ENCODE data around the gene SRGAP3.

The SRGAP3 gene

DNA sequence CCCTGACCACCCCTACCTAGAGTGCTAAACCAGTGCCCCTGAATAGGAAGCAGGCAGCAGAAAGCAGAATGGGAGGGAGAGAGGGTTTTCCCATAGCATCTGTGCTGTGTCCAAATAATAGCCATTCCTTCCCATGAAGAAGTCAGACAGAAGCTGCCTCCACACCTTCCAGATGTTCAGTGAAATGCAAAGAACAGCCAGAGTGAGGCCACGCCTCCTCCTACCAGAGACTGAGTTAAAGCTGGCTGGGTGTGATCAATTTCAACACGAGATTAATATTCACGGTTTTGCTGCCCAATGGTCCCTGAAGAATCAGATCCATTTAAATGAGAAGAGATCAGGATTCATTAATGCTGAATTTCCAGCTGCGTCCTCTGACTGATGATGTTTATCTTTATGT, 111.8 kb downstream of the SRGAP3 start:
- no peak for DNase-seq

DNA sequence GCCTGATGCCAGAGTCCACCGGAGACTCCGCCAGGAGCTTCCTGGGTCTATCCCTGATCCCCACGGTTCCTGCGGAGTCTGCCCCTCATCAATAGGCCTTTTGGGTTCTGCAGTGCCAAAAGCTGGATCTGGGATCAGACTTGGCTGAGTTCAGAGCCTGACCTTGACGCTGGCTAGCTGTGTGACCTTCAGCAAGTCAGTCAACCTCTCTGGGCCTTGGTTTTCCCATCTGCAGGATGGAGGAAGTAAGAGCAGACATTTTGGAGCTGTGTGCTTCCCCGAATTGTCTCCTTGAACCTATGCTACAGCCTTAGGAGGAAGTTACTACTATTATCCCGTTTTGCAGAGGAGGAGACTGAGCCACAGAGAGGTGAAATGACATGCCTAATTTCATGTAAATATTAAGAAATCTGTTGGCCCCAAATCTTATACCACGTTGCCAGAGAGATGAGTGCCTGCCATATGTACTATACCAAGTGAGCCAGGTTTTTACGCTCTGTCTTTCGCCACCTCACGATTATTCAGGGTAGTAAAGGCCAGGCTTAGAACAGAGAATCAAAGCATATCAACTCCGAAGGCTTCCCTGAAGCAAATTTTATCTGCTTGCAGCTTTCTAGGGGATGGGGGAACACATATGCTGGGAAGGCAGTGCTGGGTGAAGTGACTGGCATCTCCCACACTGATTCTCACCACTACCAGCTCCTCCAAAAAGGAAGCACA, 112.5 kb downstream of the SRGAP3 start:
- DNase-seq = no peak

DNA sequence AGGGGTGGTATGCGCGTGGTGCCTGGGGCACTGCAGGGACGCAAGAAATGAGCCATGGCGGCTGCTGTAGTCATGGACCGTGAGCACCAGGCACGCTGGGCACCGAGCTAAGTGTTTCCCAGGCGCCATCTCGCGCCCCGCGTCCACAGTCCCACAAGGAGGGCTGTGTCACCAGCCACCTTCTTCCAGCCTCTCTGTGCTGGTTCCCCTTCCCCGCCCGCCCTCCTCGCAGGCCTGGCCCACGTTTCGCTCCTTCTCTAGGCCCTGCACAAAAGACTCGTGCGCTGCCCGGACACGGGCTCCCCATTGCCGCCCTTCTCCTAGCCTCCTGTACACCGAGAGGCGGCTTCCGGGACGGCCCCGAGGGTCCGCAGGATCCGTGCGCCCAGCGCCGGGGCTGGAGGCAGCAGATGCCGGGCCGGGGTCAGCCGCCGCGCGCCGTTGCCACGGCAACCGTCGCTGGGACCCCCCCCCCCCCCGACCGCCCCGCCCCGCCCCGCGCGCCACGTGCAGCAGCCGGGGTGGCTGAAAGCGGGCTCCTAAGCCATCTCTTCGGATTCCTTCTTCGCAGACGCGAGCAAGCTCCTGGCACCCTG, 113.4 kb downstream of the SRGAP3 start:
- DNase-seq = no peak

DNA sequence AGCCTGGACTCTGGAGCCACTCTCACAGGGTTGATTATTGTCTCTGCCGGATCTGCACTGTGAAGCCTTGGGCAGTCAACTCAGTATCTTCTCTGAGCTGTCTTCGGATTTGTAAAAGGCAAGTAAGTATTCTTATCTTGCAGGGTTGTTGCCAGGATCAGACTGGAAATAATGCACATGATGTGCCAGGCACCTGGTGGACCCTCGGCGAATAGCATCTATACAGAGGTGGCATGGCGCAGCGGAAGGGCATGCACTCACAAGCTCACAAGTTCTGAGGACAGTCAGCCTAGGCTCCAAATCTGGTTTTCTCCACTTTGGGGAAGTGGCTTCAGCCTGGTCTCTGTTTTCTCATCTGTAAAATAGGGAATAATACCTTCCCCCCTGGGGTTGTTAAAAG, 113.9 kb downstream of the SRGAP3 start:
- no peak for DNase-seq

DNA sequence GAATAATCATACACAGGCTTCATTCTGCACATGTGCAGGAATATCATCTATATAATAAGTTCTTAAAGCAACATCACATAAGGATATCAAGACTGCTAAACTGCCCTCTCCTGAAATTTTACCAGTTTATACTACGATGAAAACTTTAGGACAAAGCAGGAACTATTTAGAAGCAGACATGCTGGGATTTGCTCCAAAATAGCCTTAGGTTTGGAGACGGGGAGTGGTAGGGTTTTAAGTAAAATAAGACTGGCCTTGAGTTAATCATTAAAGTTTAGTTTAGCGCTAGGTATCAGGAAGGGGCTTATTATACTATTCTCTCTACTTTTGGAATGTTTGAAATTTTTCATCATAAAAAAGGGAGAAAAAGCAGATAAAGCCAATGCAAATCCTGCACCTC, 115.8 kb downstream of the SRGAP3 start:
- no peak for DNase-seq

DNA sequence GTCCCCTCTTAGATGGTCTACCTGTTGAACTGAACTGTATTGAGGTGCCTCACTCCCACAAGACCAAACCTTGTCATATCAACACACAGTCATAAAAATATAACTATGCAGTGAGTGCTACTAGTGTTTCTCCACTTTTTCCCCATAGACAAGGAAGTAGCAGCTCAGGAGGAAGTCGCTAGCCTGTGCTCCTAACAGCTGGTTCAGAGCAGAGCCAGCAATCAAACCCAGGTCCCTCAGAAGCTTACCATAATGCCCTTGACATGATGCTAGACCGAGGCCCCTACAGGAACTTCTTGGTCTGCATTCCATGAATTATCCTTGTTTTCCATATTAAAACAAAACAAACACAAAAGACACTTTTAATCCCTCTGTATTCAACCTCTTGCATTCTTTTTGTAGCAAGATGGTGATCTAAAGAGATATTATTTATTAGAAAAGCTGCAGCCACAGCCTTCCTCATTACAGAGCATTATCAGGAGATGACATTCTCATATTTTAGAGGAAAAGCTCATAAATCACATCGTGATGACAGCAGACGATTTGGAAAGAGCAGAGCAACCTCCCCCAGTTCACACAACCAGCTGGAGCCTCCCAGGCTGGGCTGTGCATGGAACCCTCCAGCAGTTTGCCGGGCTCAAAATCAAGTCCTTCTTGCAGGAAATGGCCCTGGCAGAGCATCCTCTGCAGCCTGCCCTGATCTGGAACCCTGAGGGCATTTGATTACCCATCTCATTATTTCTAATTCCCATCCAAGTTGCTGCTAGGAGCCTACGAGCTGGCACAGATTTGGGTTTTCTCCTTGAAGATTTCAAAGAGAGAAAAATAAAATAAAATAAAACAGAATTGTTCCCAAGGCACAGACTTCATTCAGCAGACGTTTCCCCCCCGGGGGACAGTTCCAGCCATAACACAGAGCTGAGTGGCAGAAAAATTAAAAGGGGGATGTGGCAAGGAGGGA, 118.8 kb downstream of the SRGAP3 start:
- no peak for DNase-seq

DNA sequence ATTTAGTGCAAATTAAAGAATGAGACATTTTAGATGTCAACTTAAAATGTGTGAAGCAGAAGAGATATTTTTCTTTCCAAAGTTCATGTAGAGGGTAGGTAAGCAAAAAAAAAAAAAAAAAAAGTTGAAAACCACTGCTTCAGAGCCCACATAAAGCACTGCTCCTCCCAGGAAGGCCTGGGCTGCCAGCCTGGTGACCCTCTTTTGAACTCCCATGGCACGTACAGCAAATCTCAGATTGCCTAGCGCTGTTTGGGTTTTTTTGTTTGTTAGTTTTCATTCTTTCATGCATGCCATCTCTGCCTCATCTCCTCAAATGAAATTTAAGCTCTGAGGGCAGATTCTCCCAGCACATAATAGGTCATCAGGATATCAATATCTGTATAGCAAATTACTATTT, 120.1 kb downstream of the SRGAP3 start:
- DNase-seq = no peak

DNA sequence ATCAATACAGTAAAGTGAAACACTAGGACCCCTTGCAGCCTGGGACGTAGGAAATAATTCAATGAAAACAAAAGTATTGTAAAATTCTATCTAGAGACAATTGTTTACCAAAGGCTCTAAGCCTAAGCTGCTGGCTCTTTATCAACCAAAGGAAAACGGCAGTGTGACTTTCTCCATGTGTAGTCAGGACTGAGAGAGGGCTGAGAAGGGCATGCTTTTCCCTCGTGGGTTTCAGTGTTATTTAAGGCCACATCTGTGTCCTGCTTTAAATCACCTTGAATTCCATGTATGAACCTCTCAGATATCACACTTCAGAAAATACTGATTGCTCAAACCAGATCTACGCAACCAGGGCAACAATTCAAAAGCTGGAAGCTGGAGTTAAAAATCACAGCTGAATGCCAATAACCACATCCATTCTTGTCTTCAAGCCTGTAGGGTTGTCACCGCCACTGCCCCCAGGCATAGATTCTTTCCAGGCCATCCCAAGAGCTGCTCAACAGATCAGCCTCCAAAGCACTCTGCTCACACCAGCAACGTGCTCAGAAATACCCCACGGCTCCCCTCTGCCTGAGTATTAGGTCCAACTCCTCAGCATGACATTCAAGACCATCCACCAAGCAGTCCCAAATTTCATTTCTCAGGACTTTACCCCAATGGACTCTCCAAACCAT, 124.0 kb downstream of the SRGAP3 start:
- DNase-seq = no peak

DNA sequence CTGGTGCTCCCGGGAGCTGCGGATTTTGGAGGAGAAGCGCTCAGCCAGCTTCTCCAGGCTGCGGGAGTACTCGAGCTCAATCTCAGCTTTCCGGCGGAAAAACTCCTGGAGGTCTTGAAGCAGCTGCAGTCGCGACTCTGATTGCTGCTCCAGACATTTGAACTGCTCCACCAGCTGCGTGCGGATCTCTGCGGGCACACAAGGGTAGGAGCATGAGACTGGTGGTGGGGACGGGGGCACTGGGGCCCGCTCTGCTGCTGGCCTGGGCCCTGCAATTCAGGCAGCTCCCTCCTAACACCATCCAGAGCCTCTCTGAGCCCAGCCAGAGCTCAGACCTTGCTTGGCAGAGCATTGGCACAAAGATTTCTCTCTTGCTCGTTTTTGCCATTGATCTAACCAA, 124.7 kb downstream of the SRGAP3 start:
- DNase-seq = no peak

DNA sequence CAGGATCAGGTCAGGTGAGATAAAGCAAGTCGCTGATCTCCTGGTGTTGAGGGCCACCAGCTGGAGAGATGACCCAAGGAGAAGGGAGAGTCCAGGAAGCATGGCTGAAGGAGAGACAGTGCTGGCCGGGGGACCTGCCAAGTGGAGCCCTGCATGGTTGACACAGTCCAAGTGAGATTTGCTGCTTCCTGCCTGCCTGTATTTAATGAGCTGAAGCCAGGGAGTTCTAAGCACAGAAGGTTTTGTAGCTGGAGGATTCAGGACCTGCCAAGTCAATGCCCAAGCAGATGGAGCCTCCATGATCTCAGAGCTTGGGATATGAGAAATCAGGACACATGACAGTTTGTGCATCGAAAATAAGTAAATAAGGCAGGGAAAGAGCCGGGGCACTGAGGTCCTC, 125.6 kb downstream of the SRGAP3 start:
- DNase-seq = no peak

DNA sequence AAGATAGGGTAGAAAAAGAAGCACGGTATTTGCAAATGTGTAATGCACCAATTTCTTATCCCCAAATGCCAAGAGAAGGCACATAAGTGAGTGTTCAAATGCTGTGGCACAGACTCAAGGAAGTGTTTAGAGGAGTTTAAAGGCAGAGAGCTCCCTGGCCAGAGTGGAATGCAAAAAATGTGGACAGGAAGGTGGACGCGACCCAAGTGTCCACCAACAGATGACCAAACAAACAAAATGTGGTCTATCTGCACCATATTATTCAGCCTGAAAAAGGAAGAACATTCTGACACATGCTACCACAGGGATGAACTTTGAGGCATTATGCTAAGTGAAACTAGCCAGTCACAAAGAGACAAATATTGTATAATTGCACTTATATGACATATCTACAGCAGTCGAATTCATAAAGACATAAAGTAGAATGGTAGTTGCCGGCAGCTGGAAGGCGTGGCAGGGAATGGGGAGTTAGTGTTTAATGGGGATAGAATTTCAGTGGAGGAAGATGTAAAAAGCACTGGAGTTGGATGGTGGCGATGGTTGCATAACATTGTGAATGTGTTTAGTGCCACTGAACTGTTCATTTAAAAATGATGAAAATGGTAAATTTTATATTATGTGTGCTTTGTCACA, 126.6 kb downstream of the SRGAP3 start:
- DNase-seq = no peak

DNA sequence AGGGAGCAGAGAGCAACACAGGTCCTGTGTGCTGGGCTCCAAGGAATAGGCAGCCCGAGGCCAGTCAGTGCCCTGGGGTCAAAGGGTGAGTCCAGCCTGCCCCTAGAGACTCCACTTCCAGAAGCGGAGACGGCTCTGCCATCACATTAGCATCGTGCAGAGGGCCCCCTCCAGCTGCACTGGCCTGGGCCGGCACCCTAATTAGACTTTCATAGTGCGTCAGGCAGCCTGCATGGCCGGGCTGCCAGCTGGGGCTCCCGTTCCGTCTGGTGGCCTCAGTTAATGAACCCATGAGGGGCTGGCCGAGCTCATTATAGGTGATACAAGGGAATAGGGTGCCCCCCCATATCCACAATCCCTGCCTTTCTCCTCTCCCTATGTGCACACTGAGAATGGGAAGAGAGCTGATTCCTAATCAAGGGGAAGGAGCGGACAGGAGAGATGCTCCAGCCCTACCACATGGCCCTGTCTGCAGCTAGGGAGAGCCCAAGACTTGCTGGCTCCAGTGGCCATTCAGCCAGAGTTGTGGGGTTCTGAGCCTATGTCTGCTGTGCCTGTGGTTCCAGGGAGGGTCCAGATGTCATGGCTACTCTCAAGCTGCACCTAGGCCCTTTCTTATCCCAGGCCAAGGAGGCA, 128.0 kb downstream of the SRGAP3 start:
- no peak for DNase-seq

DNA sequence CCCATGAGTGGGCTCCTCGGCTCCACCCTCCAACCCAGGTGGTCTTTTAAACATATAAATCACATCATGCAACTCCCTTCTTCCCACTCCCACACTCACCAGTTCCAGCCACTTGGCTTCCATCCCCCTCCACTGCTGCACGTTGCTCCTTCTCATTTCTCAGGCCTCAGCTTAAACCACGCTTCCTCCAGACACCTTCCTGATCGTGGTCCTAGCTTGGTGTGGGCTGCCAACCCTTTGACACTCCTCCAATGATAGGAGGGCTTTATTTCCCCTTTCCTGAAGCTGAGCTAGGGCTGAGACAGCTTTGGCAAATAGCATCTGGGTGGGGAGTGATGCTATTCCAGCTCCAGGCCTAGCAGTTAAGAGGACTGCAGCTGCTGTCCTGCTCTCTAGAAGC, 130.1 kb downstream of the SRGAP3 start:
- DNase-seq = no peak

DNA sequence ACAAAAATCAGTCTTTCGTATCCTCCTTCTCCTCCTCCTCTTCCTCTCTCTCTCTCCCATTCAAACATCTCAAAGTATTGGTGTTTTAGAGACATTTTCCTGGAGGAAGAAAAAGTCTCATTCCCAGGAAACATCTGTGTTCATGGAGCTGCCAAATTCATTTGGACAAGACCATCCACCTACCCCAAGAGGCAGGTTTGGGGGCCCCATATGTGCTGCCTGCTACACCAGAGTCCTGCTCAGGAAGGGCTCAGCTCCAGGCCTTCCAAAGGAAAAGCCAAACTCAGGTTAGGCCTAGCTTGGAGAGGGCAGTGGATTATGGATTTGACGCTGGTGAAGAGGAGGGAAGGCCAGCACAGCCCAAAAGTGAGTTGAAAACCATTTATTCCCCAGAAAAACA, 131.2 kb downstream of the SRGAP3 start:
- DNase-seq = no peak

DNA sequence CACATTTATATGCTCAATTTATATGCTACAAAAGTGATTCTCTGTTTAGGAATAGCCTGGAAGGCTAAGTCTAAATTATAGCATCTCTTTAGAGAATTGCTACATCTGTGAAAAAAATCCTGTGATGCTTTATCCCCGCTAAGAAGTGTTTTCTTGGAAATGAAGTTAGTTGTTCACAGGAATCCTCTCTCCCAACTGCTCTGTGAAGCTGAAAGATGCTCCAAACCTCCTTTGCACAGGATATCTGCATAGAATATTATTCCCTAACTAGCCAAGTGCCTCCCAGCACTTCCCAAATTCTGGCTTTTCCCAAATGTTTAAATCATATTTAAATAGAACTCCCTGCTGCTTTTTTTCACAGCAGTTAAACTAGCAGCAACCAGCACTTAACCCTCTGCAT, 132.2 kb downstream of the SRGAP3 start:
- no peak for DNase-seq

DNA sequence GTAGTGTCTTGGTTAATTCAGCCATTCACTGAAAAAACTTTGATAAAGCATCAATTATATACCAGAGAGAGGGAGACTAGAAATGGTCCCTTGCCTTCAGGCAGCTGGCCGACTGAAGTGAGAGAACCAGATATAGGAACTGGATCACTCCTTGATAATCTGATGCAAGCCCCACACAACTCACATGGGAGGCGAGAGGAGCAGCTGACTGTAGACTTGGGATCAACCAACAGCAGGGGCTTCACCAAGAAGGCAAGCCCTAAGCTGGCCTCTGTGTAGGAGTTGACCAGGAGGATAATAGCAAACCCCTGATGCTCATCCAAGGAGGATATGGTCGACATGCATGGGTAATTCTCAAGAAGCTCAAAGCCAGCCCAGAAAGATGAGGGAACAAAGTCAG, 133.1 kb downstream of the SRGAP3 start:
- no peak for DNase-seq

DNA sequence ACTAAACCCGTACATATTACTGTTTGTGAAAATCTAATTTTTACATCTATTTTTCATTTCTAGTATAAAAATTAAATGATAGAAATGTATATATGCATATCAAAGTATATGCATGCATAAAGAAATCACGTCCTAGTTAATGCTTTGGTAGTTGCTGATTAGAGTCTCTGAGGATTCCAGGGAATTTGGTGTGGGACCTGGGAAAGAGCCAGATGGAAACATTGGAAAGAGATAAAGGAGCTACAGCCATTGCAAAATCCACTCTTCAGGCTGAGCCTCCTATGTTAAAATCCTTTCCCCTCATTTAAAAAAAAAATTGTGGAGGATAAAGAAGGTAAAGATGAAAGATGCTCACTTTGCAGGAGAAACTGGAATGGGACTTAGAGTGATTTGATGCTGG, 134.1 kb downstream of the SRGAP3 start:
- DNase-seq = no peak

DNA sequence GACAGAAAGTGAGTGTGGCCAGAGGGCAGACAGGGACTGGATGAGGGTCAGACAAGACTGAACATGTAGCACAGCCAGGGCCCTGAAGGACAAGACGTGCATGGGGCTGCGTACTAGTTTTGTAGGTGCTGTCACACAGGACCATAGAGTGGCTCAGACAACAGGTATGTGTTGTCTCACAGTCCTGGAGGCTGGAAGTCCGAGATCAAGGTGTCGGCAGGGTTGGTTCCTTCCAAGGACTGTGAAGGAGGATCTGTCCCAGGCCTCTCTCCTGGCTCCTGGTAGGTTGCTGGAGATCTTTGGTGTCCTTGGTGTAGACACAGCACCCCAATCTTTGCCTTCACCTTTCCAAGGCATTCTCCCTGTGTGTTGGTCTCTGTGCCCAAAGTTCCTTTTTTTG, 136.4 kb downstream of the SRGAP3 start:
- no peak for DNase-seq

DNA sequence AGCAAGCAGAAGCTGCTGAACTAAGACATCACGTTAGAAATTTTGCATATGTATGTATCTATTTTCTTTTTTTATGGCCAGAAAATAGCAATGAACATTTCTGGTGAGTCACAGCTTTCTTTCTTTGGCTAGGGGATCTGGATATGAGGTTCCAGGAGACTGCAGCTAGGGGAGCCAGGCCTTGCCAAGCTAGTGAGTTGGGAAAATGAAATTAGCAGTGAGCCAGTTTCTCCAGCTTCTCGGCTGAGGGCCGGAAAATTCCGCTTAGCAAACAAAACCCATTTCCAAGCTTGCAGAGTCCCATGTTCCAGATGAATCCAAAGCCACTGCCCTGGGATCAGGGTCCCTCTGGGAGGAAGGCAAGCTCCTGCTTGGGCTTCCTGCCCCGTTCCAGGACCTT, 137.6 kb downstream of the SRGAP3 start:
- DNase-seq = no peak

DNA sequence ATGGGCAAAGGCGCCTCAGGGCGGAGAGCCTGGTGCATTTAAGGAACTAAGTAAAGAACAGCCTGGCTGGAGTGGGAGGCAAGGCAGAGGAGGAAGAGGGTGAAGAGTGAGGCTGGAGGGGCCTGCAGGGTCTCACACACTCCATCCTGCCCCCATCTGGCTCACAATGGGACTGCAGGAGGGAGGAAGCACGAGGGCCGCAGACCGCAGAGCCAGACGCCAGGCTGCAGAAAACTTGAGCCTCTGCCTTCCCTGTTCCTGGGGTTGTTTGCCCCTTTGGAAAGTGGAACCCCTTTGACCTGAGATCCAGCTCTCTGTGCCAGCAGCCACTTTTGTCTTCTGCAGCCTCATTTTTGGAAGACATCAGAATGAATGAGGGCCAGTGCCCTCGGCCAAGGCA, 138.0 kb downstream of the SRGAP3 start:
- no peak for DNase-seq

DNA sequence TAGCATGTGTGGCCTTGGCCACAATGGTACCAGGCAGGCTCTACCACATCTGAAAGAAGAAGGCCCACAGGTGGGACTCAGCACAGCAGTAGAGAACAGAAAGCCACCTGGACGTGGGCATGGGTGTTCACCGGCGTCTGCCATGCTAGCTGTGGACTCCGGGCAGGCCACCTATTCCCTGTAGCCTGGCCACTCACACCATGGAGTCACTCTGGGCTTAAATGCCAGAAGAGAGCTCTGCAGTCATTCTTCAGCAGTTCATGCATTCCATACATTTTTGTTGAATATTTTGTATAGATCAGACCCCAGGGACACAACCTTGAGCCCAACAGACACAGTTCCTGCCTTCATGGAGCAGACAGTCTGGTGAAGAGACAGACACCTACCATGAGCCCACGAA, 138.6 kb downstream of the SRGAP3 start:
- no peak for DNase-seq

DNA sequence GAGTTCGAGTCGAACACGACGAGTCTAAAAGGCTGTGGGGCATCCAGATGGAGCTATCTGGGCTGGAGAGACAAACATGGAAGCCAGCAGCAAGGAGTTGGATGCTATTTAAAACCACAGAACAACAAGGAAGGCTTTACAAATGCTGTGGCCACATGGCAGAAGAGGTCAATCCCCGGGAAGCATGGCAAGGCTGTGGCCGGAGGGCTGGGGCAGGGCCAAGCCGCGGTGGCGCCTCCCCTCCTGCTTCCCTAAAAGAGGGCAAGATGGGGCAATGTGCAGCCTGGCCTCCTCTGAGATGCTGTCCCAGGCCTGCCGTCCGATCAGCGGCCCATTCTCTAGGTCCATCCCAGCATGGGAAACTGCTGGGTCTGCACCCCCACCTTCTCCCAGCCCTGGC, 139.1 kb downstream of the SRGAP3 start:
- no peak for DNase-seq

DNA sequence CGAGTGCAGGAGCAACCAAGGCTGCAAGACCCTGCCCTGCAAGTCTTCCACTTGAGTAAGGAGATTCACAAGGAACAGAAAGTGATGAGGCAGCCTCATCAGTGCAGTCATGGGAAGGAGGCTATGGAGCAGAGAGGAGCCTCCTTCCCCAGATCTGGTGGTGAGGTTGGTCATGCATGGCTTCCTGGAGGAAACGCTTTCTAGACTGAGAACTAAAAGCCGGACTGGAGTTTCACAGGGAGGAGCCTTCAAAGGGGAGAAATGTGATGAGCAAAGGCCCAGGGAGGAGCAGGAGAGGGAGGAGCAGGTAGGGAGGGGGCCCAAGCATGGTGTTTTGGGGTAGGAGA, 139.9 kb downstream of the SRGAP3 start:
- DNase-seq = no peak
